WTC11 (cell line): ENCODE results near the gene PTPN11.

Experiments
- ARID4B ChIP-seq: sonication (generic); formaldehyde crosslinking; IDR thresholded peaks from 2 replicates; pipeline ENCODE4 v1.8.0; 2023; ENCODE audit warnings: missing genetic modification reagents, mild to moderate bottlenecking, borderline replicate concordance
- CTCF ChIP-seq: fragments of 200-600 bp; IDR thresholded peaks from 2 replicates; pipeline ENCODE4 v1.8.0; 2022; ENCODE audit warnings: antibody characterized with exemption
- FOXK1 ChIP-seq: sonication (generic); formaldehyde crosslinking; IDR thresholded peaks from 2 replicates; pipeline ENCODE4 v1.8.0; 2022; ENCODE audit warnings: mild to moderate bottlenecking, moderate library complexity, missing genetic modification reagents
- GRHL2 ChIP-seq: fragments of 250-450 bp; sonication (Bioruptor Pico); IDR thresholded peaks from 2 replicates; pipeline ENCODE4 v1.8.0; 2022; ENCODE audit warnings: mild to moderate bottlenecking, moderate library complexity; ENCODE audit not compliant: insufficient replicate concordance, severe bottlenecking
- MLX ChIP-seq: sonication (generic); formaldehyde crosslinking; IDR thresholded peaks from 2 replicates; pipeline ENCODE4 v1.8.1; 2023; ENCODE audit warnings: mild to moderate bottlenecking, missing genetic modification reagents, moderate library complexity
- NR2C2 ChIP-seq: sonication (generic); formaldehyde crosslinking; IDR thresholded peaks from 2 replicates; pipeline ENCODE4 v1.8.0; 2022; ENCODE audit warnings: mild to moderate bottlenecking, missing genetic modification reagents
- SMAD3 ChIP-seq: sonication (generic); formaldehyde crosslinking; IDR thresholded peaks from 2 replicates; pipeline ENCODE4 v1.8.0; 2022; ENCODE audit warnings: missing genetic modification reagents, mild to moderate bottlenecking, borderline replicate concordance
- STAT6 ChIP-seq: sonication (generic); formaldehyde crosslinking; conservative IDR thresholded peaks from 2 replicates; pipeline ENCODE4 v1.8.1; 2023; ENCODE audit warnings: mild to moderate bottlenecking, low read depth, missing genetic modification reagents, moderate library complexity
- TCF7 ChIP-seq: sonication (generic); formaldehyde crosslinking; IDR thresholded peaks from 2 replicates; pipeline ENCODE4 v1.8.0; 2022; ENCODE audit warnings: mild to moderate bottlenecking, low read depth, missing genetic modification reagents, moderate library complexity
- ZNF232 ChIP-seq: sonication (generic); formaldehyde crosslinking; IDR thresholded peaks from 2 replicates; pipeline ENCODE4 v1.8.0; 2022; ENCODE audit warnings: mild to moderate bottlenecking, missing genetic modification reagents
- ZNF263 ChIP-seq: sonication (generic); formaldehyde crosslinking; IDR thresholded peaks from 2 replicates; pipeline ENCODE4 v1.8.1; 2022; ENCODE audit warnings: low read depth, mild to moderate bottlenecking, moderate library complexity, missing genetic modification reagents
- ZNF512 ChIP-seq: sonication (generic); formaldehyde crosslinking; IDR thresholded peaks from 2 replicates; pipeline ENCODE4 v1.8.1; 2022; ENCODE audit warnings: missing genetic modification reagents, borderline replicate concordance

GRCh38 chr12:112496496-112496895, 77.7 kb downstream of the PTPN11 start:
- no peak for TF ChIP-seq ZNF232 (CRISPR knock-in tag)
- no peak for TF ChIP-seq CTCF
- no peak for TF ChIP-seq NR2C2
- no peak for TF ChIP-seq SMAD3
- TF ChIP-seq FOXK1 (CRISPR knock-in tag), result no peak
- TF ChIP-seq GRHL2 (CRISPR knock-in tag), result no peak
- no peak for TF ChIP-seq TCF7 (CRISPR knock-in tag)
- no peak for TF ChIP-seq STAT6 (CRISPR knock-in tag)
- TF ChIP-seq MLX (CRISPR knock-in tag), result no peak
- no peak for TF ChIP-seq ARID4B (CRISPR knock-in tag)
- no peak for TF ChIP-seq ZNF512 (CRISPR knock-in tag)
- TF ChIP-seq ZNF263, result no peak
